Ishikawa (cell line): ENCODE results near the gene HRK.

ENCODE experiments used
- CEBPB ChIP-seq: IDR thresholded peaks from 2 replicates; pipeline ENCODE4 v1.6.1; 2012
- CREB1 ChIP-seq: IDR thresholded peaks from 2 replicates; pipeline ENCODE4 v1.6.1; 2012; ENCODE audit warnings: low read depth
- EGR1 ChIP-seq: IDR thresholded peaks from 2 replicates; pipeline ENCODE4 v1.6.1; 2012
- EP300 ChIP-seq: IDR thresholded peaks from 2 replicates; pipeline ENCODE4 v1.6.1; 2012; ENCODE audit warnings: borderline replicate concordance
- FOXM1 ChIP-seq: IDR thresholded peaks from 2 replicates; pipeline ENCODE4 v1.6.1; 2012; ENCODE audit warnings: low read depth, borderline replicate concordance
- MAX ChIP-seq: IDR thresholded peaks from 2 replicates; pipeline ENCODE4 v1.6.1; 2012
- NFIC ChIP-seq: IDR thresholded peaks from 2 replicates; pipeline ENCODE4 v1.6.1; 2012
- RAD21 ChIP-seq: IDR thresholded peaks from 2 replicates; pipeline ENCODE4 v1.6.1; 2012; ENCODE audit warnings: low read depth
- REST ChIP-seq: IDR thresholded peaks from 2 replicates; pipeline ENCODE4 v1.6.1; 2012; ENCODE audit warnings: low read depth, mild to moderate bottlenecking
- TAF1 ChIP-seq: IDR thresholded peaks from 2 replicates; pipeline ENCODE4 v1.6.1; 2012; ENCODE audit warnings: low read depth, mild to moderate bottlenecking
- TCF12 ChIP-seq: IDR thresholded peaks from 2 replicates; pipeline ENCODE4 v1.6.1; 2012; ENCODE audit warnings: low read depth
- TEAD4 ChIP-seq: IDR thresholded peaks from 2 replicates; pipeline ENCODE4 v1.6.1; 2012
- USF1 ChIP-seq: IDR thresholded peaks from 2 replicates; pipeline ENCODE4 v1.6.1; 2012
- YY1 ChIP-seq: IDR thresholded peaks from 2 replicates; pipeline ENCODE4 v1.6.1; 2012; ENCODE audit warnings: low read depth
- ZBTB7A ChIP-seq: IDR thresholded peaks from 2 replicates; pipeline ENCODE4 v1.6.1; 2012; ENCODE audit warnings: low read depth

The HRK gene

GRCh38 chr12:116818948-116819832, 62.1 kb downstream of the HRK start:
- TF ChIP-seq YY1 (peak; percentile 90), TAF1 (no peak), TCF12 (no peak; the same call in 1 of the 2 replicates), CREB1 (peak; percentile 71), TEAD4 (peak; percentile 7; the same call in 1 of the 2 replicates)

- TF ChIP-seq TCF12 (no peak), ZBTB7A (no peak), CREB1 (no peak), REST (no peak), NFIC (no peak), TAF1 (no peak), MAX (no peak), TEAD4 (no peak), YY1 (no peak), CEBPB (no peak), RAD21 (no peak), EP300 (no peak), USF1 (no peak), EGR1 (no peak), FOXM1 (no peak)
These were observed 62.8 kb downstream of the HRK start for GRCh38 chr12:116818341-116818856.

DNA sequence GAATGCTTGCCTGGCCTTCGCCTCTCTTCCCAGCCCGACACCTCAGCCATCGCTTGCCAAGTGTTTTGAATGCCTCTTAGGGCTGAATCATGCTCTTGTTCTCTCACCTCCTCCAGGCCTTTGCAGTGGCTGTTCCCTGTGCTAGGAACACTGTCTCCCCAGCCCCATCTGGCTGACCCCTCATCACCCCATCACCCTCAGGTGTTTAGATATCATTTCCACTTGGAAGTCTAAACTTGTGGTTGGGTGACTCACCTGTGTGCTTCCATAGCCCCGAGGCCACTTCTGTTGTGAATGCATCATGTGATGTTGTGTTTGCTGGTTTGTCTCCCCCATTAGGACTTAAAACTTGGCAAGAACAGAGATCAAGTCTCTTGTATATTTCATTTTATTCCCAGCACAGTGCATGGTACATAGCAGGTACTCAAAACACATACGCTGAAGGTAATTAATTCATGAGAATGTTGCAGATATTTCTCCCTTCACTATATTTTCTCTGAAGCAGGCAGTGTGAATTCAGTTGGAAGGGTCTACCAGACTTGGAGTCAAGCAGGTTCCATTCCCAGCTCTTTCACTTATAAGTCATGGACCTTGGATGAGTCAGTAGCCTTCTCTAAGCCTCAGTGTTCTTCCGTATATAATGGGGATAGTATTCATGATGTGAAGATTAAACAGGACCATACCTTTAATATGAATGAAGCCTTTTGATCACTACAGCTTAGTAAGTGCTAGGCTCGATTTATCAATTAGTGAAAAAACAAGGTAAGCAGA, 67.8 kb downstream of the HRK start:
- TF ChIP-seq FOXM1 (no peak), NFIC (no peak), CEBPB (no peak), TCF12 (no peak), MAX (no peak), EGR1 (no peak), TAF1 (no peak), YY1 (no peak), EP300 (no peak), CREB1 (no peak), REST (no peak), TEAD4 (no peak), ZBTB7A (no peak), USF1 (no peak), RAD21 (no peak)

DNA sequence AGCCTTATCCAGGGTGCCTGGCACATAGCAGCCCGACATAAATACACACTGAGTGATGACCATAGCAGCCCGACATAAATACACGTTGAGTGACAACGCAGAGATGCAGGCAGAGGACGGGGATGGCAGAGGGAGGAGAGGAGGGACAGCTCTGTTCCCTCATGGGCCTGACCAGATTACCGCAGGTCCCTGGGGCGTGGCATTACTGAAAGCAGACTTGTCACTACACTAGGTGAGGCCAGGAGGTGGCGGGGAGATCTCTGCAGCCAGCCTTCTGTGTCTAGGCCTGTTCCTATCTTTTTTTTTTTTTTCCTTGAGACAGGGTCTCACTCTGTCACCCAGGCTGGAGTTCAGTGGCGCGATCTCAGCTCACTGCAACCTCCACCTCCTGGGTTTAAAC, 69.0 kb downstream of the HRK start:
- TF ChIP-seq YY1 (no peak), FOXM1 (no peak), NFIC (no peak), EP300 (no peak), TEAD4 (no peak), TAF1 (no peak), REST (no peak), CREB1 (no peak), USF1 (no peak)
